GM23338 (cell line): ENCODE results near the gene ALDH9A1.

ENCODE experiments used
- CREB1 ChIP-seq: fragments of 250-450 bp; sonication (Bioruptor Pico); IDR thresholded peaks from 2 replicates; pipeline ENCODE4 v1.5.0; 2020; ENCODE audit warnings: low read depth, mild to moderate bottlenecking, moderate library complexity
- CTCF ChIP-seq, 2 experiments: fragments of 200-600 bp in 1 of 2; sonication (generic) in 1 of 2; conservative IDR thresholded peaks; 2 replicates each; pipeline versions ENCODE4 v1.5.1 to v1.6.1; 2016 to 2017; ENCODE audit warnings: antibody characterized with exemption in 2 of 2, low read depth in 2 of 2, mild to moderate bottlenecking in 2 of 2, moderate library complexity in 1 of 2
- EZH2 ChIP-seq: fragments of 200-600 bp; sonication (generic); IDR thresholded peaks from one replicate; pipeline ENCODE4 v1.8.0; 2017; ENCODE audit warnings: antibody characterized with exemption, mild to moderate bottlenecking, low read depth; ENCODE audit not compliant: unreplicated experiment
- EZH2phosphoT487 ChIP-seq: fragments of 200-600 bp; sonication (generic); IDR thresholded peaks from one replicate; pipeline ENCODE4 v1.8.1; 2018; ENCODE audit warnings: antibody characterized with exemption; ENCODE audit not compliant: unreplicated experiment
- NANOG ChIP-seq: IDR thresholded peaks from 2 replicates; pipeline ENCODE4 v1.6.1; 2016; ENCODE audit warnings: antibody characterized with exemption, borderline replicate concordance
- POLR2AphosphoS5 ChIP-seq: IDR thresholded peaks from 2 replicates; pipeline ENCODE4 v1.6.1; 2016; ENCODE audit warnings: antibody characterized with exemption, low read depth
- ZNF114 ChIP-seq: fragments of 250-450 bp; sonication (Bioruptor Pico); IDR thresholded peaks from 2 replicates; pipeline ENCODE4 v1.5.0; 2020; ENCODE audit warnings: mild to moderate bottlenecking, moderate library complexity

- TF ChIP-seq POLR2AphosphoS5: no peak
- TF ChIP-seq CTCF (conservative IDR thresholded peaks at IDR 0.05; ENCODE audit: low read depth in 2 of 2): no peak
- TF ChIP-seq EZH2phosphoT487: no peak
- TF ChIP-seq EZH2: no peak
- no peak for TF ChIP-seq CREB1 (CRISPR knock-in tag)
- no peak for TF ChIP-seq NANOG
- TF ChIP-seq ZNF114: no peak
Measured at GRCh38 chr1:165747632-165748447, 49.5 kb upstream of the ALDH9A1 start.
